D721Med (cell line): ENCODE data around the gene TPSD1.
"Not testable (repeated sequence)": the region's sequence is repeated elsewhere in the genome, so short reads cannot be mapped to it uniquely, and the experiment has no call there.

ENCODE experiments used
- DNase-seq: peaks from one replicate; pipeline ENCODE4 v3.0.0; 2011; ENCODE audit warnings: low spot score; ENCODE audit not compliant: insufficient read length
- FAIRE-seq: peaks from 2 replicates; lab custom pipeline; 2011; peaks lifted over from hg19 to GRCh38; lab: Jason Lieb, UNC
- TF ChIP-seq, protein P1 (sequence below): IDR thresholded peaks from 2 replicates; pipeline ENCODE4 v1.5.1; 2012; ENCODE audit warnings: mild to moderate bottlenecking, control low read depth; ENCODE audit not compliant: insufficient read depth; ENCODE audit errors: missing control alignments

The TPSD1 gene

DNA sequence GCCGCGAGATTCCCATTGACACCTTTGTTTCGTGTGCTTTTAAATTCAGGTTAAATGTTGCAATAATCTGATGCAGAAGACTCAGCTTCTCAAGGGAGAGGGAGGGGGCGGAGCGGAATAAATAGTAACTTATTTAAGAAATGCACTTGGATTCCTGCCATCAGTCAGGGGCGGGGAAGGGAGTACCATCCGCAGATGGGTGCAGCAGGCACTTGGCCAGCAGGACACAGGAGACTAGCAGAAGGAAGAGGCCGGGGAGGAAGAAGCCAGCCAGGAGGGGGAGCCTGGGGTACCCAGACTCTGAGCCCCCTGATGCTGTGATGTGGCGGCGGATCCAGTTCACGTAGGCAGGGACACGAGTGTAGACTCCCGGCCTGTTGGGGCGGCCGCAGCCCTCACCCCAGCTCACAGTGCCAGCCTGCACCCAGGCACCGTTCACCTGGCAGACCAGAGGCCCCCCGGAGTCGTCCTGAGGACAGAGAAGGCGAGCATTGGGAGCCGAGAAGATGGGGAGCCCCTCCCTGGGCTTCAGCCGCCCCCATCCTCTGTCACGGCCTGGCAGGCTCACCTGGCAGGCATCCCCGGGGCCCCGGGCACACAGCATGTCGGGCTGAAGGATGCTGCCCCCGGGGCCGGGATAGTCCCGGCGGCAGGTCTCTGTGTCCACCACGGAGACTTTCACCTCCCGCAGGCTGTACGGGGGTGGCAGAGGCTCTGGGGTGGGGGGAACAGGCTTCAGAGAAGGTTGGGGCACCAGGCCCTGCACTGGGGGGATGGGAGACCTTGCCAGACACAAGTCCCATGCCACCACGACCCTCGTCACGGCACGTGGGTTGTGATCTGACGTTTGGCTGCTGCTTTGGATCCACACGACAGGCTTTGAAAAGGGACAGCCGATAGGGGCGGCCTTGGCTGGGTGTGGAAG is 34.0 kb upstream of the TPSD1 start:
- TF ChIP-seq, protein P1, sequence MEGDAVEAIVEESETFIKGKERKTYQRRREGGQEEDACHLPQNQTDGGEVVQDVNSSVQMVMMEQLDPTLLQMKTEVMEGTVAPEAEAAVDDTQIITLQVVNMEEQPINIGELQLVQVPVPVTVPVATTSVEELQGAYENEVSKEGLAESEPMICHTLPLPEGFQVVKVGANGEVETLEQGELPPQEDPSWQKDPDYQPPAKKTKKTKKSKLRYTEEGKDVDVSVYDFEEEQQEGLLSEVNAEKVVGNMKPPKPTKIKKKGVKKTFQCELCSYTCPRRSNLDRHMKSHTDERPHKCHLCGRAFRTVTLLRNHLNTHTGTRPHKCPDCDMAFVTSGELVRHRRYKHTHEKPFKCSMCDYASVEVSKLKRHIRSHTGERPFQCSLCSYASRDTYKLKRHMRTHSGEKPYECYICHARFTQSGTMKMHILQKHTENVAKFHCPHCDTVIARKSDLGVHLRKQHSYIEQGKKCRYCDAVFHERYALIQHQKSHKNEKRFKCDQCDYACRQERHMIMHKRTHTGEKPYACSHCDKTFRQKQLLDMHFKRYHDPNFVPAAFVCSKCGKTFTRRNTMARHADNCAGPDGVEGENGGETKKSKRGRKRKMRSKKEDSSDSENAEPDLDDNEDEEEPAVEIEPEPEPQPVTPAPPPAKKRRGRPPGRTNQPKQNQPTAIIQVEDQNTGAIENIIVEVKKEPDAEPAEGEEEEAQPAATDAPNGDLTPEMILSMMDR = no peak
- no peak for DNase-seq
- no peak for FAIRE-seq

DNA sequence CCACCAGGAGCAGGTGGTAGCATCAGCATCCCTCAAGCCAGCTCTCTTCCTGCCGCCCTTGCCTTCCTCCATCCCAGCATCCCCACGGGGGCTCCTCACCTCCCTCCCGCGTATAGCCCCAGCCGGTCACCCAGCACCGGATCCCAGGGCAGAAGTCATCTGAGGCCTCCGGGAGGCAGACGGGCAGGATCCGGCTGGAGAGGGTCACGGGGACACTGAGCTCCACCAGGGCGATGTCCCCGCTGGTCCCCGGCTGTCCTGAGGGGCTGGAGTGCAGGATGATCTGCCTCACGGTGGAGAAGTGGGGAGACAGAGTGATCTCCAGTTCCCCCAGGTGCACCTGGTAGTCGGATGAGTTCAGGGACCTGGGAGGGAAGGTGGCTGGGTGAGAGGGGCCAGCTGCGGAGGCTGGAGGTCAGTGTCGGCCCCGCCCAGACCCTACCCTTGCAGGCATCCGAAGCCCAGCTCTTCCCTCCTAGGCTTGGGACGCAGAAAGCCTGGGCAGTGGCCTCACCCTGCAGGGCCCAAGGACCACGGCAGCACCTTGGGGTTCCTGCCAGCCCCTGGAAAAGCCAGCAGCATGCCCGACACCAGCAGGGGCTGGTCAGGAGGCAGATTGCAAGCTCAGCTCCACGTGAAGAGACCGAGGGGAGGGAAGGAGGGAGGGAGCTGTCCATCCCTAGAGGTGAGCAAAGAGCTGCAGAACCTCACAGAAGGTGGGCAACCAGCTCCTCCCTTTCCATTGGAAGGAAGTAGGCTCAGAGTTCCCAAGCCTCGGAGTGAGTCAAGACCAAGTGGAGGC is 33.1 kb upstream of the TPSD1 start:
- no peak for DNase-seq
- FAIRE-seq = no peak
- TF ChIP-seq, protein P1 = no peak

DNA sequence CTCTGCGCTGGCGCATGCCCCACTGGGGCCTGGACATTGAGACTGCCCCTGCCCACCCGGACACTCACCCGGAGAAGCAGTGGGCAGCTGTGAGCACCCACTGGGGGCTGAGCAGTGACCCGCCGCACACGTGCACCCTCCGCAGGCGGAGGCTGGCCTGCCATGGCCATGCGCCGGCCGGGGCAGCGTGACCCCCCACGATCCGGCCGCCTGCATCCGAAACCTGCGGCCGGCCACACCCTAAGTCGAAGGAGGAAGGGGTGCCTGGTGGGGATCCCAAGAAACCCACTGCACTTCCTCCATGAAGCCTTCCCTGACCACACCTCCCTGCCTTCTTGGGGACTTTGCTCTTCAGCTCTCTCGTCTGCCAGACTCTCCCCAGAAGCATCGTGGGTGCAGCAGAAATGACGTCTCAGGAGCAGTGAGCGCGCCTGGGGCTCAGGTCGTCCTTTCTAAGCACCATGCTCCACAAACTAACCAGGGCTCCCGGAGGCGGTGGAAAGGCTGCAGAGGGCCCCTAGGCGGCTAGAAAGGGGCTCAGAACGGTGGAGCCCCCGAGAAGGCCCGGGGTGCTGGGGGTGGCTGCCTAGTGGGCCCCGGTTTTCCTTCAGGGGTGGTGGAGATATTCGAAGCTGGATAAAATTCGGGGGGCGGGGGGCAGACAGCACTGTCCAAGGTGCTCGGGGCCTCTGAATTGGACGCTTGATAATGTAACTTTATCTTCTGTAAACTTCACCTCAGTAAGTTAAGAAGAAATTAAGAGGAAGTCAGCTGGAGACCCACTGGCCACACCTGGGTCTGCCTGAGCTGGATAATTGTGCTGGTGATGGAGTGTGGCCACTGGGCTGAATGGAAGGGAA is 32.3 kb upstream of the TPSD1 start:
- FAIRE-seq (no peak), DNase-seq (no peak)
- TF ChIP-seq, protein P1 = no peak

DNA sequence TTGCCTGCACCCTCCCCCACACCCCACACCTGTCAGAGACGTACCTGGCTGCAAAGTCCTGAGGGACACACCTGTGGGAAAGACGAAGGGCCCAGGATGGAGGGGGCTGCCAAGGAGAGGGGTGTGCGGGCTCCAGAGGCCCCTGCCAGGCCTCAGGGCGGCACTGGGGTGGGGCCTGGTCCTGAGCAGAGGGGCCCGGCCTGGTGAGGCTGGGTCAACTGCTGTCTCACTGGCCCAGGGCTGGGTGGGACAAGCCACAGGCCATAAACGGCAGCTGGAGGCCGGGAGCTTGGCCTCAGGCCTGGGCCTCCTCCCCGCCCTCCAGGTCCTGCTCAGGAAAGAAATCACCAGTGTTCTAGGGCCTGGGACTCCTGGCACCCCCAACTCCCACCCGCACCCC is 31.3 kb upstream of the TPSD1 start:
- DNase-seq = no peak

DNA sequence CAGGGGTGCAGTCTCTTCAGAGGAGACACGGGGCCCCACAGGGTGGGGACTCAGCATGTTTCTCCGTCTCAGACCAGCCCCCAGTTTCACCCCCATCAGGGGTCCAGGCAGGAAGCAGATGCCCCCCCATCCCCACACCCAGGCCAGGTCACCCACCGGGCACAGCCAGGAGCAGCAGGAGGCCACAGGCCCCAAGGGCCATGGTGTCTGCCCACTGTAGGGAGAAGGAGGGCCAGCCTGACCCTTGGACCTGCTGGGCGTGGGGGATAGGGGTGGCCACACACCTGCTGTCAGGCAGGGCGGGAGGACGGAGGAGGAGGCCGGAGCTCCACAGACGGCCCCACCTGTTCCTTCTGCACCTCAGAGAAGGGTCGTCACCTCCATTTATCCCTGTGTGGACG is 30.8 kb upstream of the TPSD1 start, which contains the start of gene TPSG1:
TPSG1 (minus strand) TSS at position 218 of the 401 bp plus-strand sequence; CDS start at position 202, 16 bp downstream.
- DNase-seq (no peak), FAIRE-seq (no peak)
- TF ChIP-seq, protein P1 = no peak

More for the DNA sequence above, 31.3 kb upstream of the TPSD1 start:
- TF ChIP-seq, protein P1 = no peak
- no peak for FAIRE-seq

DNA sequence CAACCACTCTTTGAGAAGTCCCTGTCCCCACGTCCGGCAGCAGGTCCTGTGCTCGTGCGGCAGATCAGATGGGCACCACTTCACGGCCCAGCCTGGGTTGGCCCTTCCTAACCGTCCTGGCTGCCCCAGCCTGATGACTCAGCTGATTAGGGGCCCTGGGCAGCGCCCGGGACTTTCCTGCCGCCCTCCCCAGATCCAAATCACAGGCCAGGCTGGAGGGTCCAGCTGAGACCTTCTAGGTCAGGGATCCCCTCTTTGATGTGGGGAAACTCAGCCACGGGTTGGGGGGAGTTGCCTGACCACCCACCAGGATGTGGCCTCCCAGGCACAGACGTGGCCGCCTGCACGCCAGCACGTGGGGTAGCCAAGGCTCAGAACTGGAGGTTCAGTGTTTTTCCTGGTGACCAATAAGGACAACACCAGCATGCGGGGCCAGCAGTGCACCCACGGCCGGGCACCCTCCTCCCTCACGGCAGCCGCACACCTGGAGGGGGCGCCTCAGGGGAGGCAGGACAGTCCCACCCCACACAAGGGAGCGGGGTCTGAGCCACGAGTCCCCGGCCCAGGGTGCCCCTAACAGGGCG is 30.0 kb upstream of the TPSD1 start:
- FAIRE-seq, DNase-seq: not testable (repeated sequence)

DNA sequence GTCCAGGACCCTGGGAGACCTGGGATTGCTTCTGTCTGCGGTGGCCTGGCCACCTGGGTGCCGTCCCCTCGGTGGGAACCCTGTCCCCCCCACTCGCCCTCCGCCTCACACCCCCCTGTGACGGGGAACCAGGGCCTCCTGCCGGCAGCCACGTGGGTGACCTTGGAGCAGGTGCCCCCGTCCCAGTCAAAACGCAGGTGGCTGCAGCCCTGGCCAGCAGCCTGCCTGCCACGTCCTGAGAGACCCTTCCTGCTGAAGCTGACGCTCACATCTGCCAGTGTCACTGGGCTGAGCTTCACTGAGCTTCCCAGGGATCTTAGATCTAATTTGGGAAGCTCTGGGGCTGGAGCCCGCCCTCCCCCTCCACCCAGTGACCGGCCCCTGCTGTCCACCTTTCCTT is 29.2 kb upstream of the TPSD1 start:
- FAIRE-seq, DNase-seq: not testable (repeated sequence)

DNA sequence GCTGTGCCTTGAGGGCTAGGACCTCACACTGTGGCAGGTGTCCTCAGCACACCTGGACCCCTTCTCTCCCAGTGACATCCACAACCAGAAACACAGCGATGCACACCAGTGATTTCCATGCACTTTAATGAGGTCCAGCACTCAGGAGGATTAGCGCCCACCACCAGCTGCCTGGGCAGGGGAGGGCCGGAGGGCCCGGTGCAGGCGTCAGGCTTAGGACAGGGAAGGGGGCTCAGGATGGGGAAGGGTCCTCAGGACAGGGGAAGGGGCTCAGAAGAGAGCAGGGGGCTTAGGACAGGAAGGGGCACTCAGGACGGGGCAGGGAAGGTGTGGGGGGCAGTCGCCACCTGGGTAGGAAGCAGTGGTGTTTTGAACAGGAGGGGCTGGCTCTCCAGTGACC is 27.6 kb upstream of the TPSD1 start:
- FAIRE-seq, DNase-seq: not testable (repeated sequence)

DNA sequence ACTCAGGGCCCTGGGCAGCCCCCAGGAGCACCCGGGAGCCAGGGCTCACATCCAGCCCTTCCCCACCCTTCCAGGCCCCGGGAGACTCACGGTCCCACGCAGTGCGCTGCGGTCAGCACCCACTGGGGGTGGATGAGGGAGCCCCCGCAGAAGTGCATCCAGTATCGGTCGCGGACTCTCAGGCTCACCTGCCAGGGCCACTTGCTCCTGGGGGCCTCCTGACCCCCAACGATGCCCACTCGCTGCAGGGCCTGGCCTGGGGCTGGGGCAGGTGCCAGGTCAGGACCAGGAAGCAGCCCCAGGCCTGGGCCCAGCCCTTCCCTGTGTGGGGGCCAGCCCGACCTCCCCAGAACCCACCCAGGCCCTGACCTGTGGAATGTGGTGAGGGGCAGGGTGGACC is 26.4 kb upstream of the TPSD1 start:
- not testable (repeated sequence) for FAIRE-seq, DNase-seq

DNA sequence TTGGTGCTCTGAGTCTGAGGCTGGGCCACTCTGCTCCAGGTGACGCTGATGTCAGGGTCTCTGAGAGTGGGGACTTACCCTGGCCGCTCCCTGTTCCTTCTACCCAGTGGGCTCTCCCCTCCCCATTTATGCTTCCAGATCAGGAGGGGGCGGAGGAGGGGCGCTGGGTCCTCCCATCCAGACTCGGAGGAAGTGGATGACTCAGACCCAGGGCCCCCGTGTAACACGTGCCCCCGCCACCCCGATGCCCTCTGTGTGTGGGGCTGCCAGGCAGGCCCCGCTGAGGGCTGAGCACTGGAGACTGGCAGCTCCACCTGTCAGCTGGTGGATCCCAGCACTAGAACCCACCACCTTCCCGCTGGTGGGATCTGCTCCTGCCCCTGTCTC is 25.8 kb upstream of the TPSD1 start, which contains the start of gene TPSB2:
TPSB2 (minus strand) TSS at position 101 of the 387 bp plus-strand sequence. CDS start 233 bp downstream, outside the sequence.
- FAIRE-seq = not testable (repeated sequence)

More for the DNA sequence above, 25.8 kb upstream of the TPSD1 start, which contains the start of gene TPSB2:
- DNase-seq = not testable (repeated sequence)
